Measurements from ENCODE around the gene COL5A2.

Gene COL5A2

GRCh38 chr2:189179570-189179950 lies at the start of gene COL5A2:
Gene COL5A2, minus strand, starts transcription at chr2:189179761. Its CDS starts 157 bp downstream, at chr2:189179604.
- peak; percentile 69 for DNase-seq (ENCODE audit: low spot score)

DNA sequence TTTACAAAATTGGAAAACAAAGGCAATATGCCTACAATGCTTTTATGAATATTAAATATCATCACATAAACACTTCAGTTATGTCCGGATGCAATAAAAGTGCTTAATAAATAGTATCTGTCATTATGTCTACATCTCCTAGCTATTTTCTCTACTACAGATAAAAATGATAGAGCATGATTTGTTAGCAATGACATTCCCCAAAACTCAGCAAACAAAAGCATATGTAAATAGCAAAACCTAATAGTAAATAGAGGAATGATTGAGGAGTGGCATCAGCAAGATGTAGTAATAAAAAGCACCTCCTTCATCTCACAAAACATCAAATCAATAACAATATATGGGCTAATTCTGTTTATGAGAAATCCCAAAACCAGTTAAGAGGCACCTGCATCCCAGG lies 46.5 kb upstream of the COL5A2 start:
- no peak for DNase-seq (ENCODE audit: low spot score)

DNA sequence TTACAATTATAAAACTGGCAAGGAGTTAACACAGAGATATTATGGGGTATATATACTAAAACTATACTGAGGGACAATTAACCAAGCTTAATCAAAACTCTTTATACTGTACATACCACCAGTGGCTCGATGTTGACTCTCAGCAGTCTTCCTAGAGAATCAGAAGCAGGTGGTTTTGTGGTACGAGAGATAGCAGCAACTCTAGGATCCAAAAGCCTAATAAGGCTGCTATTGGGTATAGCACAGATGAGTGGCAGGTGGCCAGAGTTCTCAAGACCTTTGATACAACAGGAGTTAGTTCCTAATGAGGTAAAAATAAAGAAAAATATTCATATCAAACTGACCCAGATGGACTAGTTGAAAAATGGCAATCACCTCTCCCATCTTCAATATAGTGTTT lies 45.5 kb upstream of the COL5A2 start:
- no peak for DNase-seq (ENCODE audit: low spot score)

DNA sequence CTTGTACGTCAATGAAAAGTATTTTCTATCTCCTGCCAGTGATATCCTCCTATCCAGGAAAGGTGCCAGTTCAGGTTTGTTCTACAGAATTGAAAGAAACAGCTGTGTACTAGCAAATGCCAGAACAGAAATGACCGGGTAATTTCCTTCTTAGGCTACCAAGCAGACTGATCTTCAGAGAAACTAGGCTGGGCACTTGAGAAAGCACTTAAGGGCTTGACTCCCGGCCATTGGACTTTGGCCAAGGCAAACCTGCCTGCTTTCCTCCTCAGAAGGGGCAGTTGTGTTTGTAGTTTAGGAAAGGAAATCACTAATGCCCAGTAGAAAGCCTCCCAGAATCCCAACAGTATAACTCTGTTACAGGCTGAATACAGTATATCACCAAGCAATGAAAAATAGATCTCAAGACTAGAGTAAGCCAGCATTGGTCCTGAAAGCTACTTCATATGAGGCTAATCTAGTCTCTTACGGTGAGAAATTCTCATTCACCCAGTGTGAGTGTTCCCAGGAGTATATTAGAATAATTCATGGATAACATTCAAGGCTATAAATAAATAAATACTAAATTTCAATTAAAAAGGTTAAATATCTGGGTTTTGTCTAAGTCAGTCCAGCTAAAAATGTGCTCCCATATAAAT lies 43.0 kb upstream of the COL5A2 start:
- no peak for DNase-seq (ENCODE audit: low spot score)

GRCh38 chr2:189221811-189222467 lies 42.4 kb upstream of the COL5A2 start:
- peak; percentile 18 for DNase-seq (ENCODE audit: low spot score)

- DNase-seq (ENCODE audit: low spot score): no peak
Measured at GRCh38 chr2:189218236-189218635, 38.7 kb upstream of the COL5A2 start.

GRCh38 chr2:189217541-189217940 lies 38.0 kb upstream of the COL5A2 start:
- DNase-seq (ENCODE audit: low spot score): no peak

- no peak for DNase-seq (ENCODE audit: low spot score)
Measured at GRCh38 chr2:189217051-189217450, 37.5 kb upstream of the COL5A2 start.

- no peak for DNase-seq (ENCODE audit: low spot score)
Measured at GRCh38 chr2:189214484-189214883, 34.9 kb upstream of the COL5A2 start.

- no peak for DNase-seq (ENCODE audit: low spot score)
Measured at GRCh38 chr2:189213250-189213649, 33.7 kb upstream of the COL5A2 start.

GRCh38 chr2:189210250-189211087 lies 30.9 kb upstream of the COL5A2 start:
- peak; percentile 74 for DNase-seq (ENCODE audit: low spot score)

DNA sequence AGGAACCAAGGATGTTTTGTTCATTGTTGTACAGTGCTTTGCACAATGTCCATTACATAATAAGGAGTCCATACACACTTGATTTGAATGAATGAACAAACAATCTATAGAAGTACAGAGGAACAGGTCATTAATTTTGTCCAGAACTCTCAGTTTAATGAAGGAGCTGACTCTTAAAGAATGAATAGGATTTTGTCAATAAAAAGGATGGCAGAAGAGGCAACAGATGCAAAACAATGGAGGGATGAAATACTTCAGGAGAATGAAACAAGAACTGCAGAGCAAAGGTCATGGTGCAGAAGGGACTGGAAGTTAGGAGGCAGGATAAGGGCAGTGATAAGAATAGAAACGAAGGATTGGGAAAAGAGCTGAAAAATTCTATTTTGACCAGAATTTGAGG lies 28.7 kb upstream of the COL5A2 start:
- DNase-seq (ENCODE audit: low spot score): no peak

- DNase-seq (ENCODE audit: low spot score): peak; percentile 48
Measured at GRCh38 chr2:189204322-189204941, 24.9 kb upstream of the COL5A2 start.

- no peak for DNase-seq (ENCODE audit: low spot score)
Measured at GRCh38 chr2:189203177-189203799, 23.7 kb upstream of the COL5A2 start.

DNA sequence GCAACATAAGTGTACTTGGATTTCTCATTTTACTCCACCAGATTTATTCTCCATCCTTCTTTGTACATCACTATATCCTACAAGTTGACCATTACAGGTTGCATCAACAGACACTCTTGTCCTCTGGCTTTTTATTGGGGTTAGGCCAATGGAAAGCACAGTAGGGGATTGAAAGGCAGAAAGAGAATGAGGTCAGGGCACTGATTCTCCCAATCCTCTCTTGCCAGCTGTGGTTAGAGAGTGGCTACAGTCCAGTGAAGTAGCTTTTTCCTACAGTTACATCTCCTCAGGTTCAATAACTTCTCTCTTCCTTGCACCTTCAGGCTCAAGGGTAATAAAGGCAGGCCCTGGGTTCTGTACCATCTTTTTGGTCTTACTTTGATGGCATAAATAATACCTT lies 20.2 kb upstream of the COL5A2 start:
- DNase-seq (ENCODE audit: low spot score): no peak

DNA sequence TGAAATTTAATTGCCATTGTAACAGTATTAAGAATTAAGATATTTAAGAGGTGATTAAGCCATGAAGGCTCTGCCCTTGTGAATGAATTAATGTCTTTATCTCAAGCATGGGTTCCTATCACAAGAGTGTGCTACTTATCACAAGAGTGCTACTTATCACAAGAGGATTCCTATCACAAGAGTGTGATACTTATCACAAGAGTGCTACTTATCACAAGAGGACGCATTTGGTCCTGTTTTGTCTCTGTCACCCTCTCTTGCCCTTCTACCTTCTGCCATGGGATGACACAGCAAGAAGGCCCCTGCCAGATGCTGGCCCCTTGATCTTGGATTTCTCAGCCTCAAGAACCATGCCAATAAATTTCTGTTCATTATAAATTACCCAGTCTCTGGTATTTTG lies 13.2 kb upstream of the COL5A2 start:
- no peak for DNase-seq (ENCODE audit: low spot score)

DNA sequence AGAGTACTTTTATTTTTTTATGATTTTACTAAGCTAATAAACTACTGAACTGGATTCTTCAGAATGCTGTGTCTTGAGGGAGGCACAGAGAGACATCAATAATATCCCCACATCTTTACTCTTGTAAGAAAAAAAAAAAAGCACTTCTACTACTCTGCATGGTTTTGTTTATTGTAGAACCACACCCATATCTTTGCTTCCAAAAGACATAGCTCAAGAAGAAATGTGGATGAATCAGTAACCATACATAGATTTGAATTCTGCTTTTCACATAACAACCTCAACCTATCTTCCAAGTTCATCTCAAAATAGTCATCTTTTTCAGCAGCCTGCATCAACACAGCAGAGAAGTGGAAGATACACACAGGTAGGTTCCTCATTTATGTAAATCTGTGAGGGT lies 12.2 kb upstream of the COL5A2 start:
- peak; percentile 41 for DNase-seq (ENCODE audit: low spot score)

GRCh38 chr2:189190685-189191084 lies 11.1 kb upstream of the COL5A2 start:
- DNase-seq (ENCODE audit: low spot score): no peak

- no peak for DNase-seq (ENCODE audit: low spot score)
Measured at GRCh38 chr2:189188115-189188805, 8.7 kb upstream of the COL5A2 start.

GRCh38 chr2:189183170-189183569 lies 3.6 kb upstream of the COL5A2 start:
- DNase-seq (ENCODE audit: low spot score): no peak

DNA sequence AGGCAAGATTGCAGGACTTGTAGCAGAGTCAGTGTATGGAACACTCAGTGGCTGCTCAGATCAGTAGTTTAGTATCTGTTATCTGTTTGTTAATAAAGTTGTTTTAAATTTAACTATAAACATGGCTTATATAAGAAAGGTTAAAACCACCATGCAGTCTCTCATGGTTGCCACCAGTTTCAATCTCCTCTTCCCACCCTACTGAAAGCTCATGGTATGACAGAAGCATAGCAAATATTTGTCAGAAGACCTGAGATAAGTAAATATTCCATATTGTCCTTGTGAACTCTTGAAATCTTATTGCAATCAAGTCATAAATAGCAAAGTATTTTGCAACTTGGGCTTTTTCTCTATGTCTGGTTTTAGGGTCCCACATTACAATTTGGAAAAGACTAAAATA lies 2.1 kb upstream of the COL5A2 start:
- no peak for DNase-seq (ENCODE audit: low spot score)

All from GM03348 (cell line).